Ascending aorta (tissue), 2 donors: ENCODE measurements around the gene PFKFB3. TPM values are rescaled to one million over a fixed set of nuclear protein-coding genes. Genes with fewer than 3 reads are reported as not detected.
A peak's percentile ranks its signal among the peaks of the same experiment; 100 is the strongest.

Experiments used
- DNase-seq, 2 donors: peaks; one replicate each; pipeline ENCODE4 v3.0.0-alpha.2; 2019; ENCODE audit warnings: low spot score in 2 of 2
- H3K27ac ChIP-seq, 2 donors: fragments of 200-600 bp; sonication (generic); one replicate each; pipeline ENCODE4 v1.5.1; 2016 to 2017; ENCODE audit warnings: mild to moderate bottlenecking in 1 of 2
- H3K27me3 ChIP-seq: fragments of 200-600 bp; sonication (generic); one replicate; pipeline ENCODE4 v1.5.1; 2017
- H3K36me3 ChIP-seq, 2 donors: fragments of 200-600 bp; sonication (generic); one replicate each; pipeline ENCODE4 v1.5.1; 2016
- H3K4me1 ChIP-seq, 2 donors: fragments of 200-600 bp; sonication (generic); one replicate each; pipeline ENCODE4 v1.5.1; 2016 to 2017; ENCODE audit warnings: mild to moderate bottlenecking in 1 of 2
- H3K4me3 ChIP-seq, 2 donors: fragments of 200-600 bp; sonication (generic); one replicate each; pipeline ENCODE4 v1.5.1; 2016 to 2017; ENCODE audit warnings: mild to moderate bottlenecking in 1 of 2
- H3K9me3 ChIP-seq, 2 donors: fragments of 200-600 bp; sonication (generic); one replicate each; pipeline ENCODE4 v1.5.1; 2016
- CTCF ChIP-seq, 3 experiments: fragments of 200-600 bp in 2 of 3; fragments of 450-650 bp in 1 of 3; sonication (generic) in 2 of 3; IDR thresholded peaks; one replicate each; pipeline ENCODE4 v1.5.1; 2016 to 2019; ENCODE audit warnings: antibody characterized with exemption in 3 of 3, mild to moderate bottlenecking in 1 of 3, moderate library complexity in 1 of 3
- intact Hi-C: fragments of 100-400 bp; cut with DNase I; formaldehyde crosslinking; loops from one replicate; pipeline ENCODE4 v1.15.1; 2023
- total RNA-seq: library from RNA; depleted of rRNA; stranded (reverse); fragments of >200 nt; gene quantifications from one replicate; pipeline ENCODE4 v1.1.0, GENCODE V29; 2016

Gene PFKFB3
- total RNA-seq, 1 donor from 2014 or later = 68.0 TPM

GRCh38 chr10:6174201-6174874, 28.4 kb upstream of the PFKFB3 start:
- no peaks in the 10 kb centered on the region for H3K36me3 ChIP-seq
- TF ChIP-seq CTCF (IDR thresholded peaks at IDR 0.05) = no peak
- peak overlapping the region in 1 of 2 donors; percentile 19 for H3K4me3 ChIP-seq
- H3K9me3 ChIP-seq = no peaks in the 10 kb centered on the region
- H3K27ac ChIP-seq = peak overlapping the region; percentile 74 to 85
- H3K4me1 ChIP-seq = peaks cover 24 to 64% of the 10 kb centered on the region in 2 donors
- no peak for DNase-seq
- intact Hi-C loops = loop anchor here (2.0 kb wide), 1 partner anchor 16 kb away; no protein-coding TSS in a partner anchor
- no peaks in the 10 kb centered on the region for H3K27me3 ChIP-seq

DNA sequence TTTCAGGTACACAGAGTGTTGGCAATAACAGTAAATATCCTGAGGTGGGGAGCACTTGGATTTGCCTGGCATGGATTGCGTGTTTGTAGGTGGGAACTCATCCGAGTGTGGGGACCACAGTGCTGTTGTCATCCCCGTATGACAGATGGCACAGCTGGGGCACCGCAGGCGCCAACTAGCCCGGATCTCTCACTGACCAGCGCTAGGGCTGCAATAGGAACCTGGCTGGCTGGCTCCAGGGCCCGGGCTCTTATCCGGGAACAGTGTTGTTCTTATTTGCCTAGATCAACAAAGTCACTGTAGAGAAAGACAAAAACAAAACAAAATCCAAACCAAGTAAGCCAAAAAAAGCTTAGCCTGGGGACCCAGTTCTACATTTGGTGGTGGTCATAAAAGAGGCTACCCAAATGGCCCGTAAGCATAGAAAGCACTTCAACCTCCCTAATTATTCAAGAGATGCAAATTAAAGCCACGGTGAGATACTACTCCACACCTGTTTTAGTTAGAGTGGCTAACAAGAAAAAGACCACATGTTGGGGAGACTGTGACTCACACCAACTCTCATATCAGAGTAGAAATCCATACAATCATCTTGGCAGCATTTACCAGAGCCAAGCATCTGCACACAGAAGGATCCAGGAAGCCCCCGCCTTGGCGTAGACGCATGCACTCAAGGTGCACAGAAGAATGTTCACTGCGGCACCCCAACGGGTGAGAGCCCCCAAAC, 27.2 kb upstream of the PFKFB3 start:
- Histone ChIP-seq H3K9me3 (no peaks in the 10 kb centered on the region), H3K27me3 (no peaks in the 10 kb centered on the region), H3K4me3 (no peak overlapping the region), H3K4me1 (peaks cover 24 to 67% of the 10 kb centered on the region in 2 donors), H3K36me3 (no peaks in the 10 kb centered on the region), H3K27ac (peak overlapping the region; percentile 74 to 85)
- intact Hi-C loops = loop anchor here (2.0 kb wide), 1 partner anchor 15 kb away; no protein-coding TSS in a partner anchor
- DNase-seq = no peak
- no peak for TF ChIP-seq CTCF (IDR thresholded peaks at IDR 0.05)

- no peaks in the 10 kb centered on the region for H3K9me3 ChIP-seq
- TF ChIP-seq CTCF (IDR thresholded peaks at IDR 0.05) = no peak
- peak overlapping the region; percentile 57 to 73 for H3K27ac ChIP-seq
- no peak overlapping the region for H3K4me3 ChIP-seq
- intact Hi-C loops = no loop called here
- peaks cover 21 to 60% of the 10 kb centered on the region in 2 donors for H3K4me1 ChIP-seq
- no peaks in the 10 kb centered on the region for H3K27me3 ChIP-seq
- no peak for DNase-seq
- no peaks in the 10 kb centered on the region for H3K36me3 ChIP-seq
Observed at GRCh38 chr10:6176691-6177231, 26.0 kb upstream of the PFKFB3 start.

- no peaks in the 10 kb centered on the region for H3K27me3 ChIP-seq
- H3K36me3 ChIP-seq = no peaks in the 10 kb centered on the region
- H3K27ac ChIP-seq = peak overlapping the region; percentile 17 to 49
- TF ChIP-seq CTCF (IDR thresholded peaks at IDR 0.05) = no peak
- no peak overlapping the region for H3K4me3 ChIP-seq
- peaks cover 25 to 62% of the 10 kb centered on the region in 2 donors for H3K4me1 ChIP-seq
- no peak for DNase-seq
- no peaks in the 10 kb centered on the region for H3K9me3 ChIP-seq
- intact Hi-C loops = no loop called here
Observed at GRCh38 chr10:6177880-6178281, 24.9 kb upstream of the PFKFB3 start.

DNA sequence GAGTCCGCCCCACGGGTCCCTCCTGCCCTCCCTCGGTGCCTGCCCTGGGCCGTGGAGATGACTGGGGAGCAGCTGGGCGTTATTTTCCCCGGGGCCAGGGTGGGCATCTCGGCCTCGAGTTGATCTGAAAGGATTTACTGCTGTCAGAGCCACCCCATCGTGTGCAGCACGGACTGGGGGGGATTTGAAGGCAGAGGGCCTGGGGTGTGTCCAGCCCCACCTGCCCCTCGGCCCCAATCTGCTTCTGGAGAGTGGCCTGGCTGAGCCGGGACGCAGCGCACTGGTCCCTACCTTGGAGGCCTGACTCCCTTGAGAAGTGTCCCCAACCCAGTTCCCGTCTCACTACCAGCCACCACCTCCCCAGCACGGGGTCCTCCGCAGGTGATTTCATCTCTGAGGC, 24.2 kb upstream of the PFKFB3 start:
- no peak overlapping the region for H3K4me3 ChIP-seq
- no peak for TF ChIP-seq CTCF (IDR thresholded peaks at IDR 0.05)
- no peaks in the 10 kb centered on the region for H3K9me3 ChIP-seq
- H3K27me3 ChIP-seq = no peaks in the 10 kb centered on the region
- H3K4me1 ChIP-seq = peaks cover 18 to 55% of the 10 kb centered on the region in 2 donors
- intact Hi-C loops = no loop called here
- no peak for DNase-seq
- H3K27ac ChIP-seq = peak overlapping the region in 1 of 2 donors; percentile 17
- H3K36me3 ChIP-seq = no peaks in the 10 kb centered on the region
